ENCODE data around the gene PGLYRP3. TPM values are rescaled to one million over a fixed set of nuclear protein-coding genes. Genes with fewer than 3 reads are reported as not detected.

PGLYRP3 gene
- total RNA-seq, 2 experiments from 2014 or later: not detected

- POLR2A ChIA-PET: no interaction called here
Observed at GRCh38 chr1:153253076-153253475, 59.7 kb downstream of the PGLYRP3 start.

GRCh38 chr1:153251988-153252387 is 60.8 kb downstream of the PGLYRP3 start:
- Histone ChIP-seq H3K27ac (ENCODE audit: low read depth in 1 of 2, low read length in 2 of 2) (no peak overlapping the region), H3K27me3 (ENCODE audit: control insufficient read depth in 1 of 2, insufficient read depth in 2 of 2, low read length in 2 of 2) (peaks cover 11 to 12% of the 10 kb centered on the region in 2 experiments), H3K4me1 (ENCODE audit: insufficient read depth, low read length) (no peaks in the 10 kb centered on the region), H3K36me3 (ENCODE audit: insufficient read depth, low read length) (no peaks in the 10 kb centered on the region), H3K9me3 (ENCODE audit: control insufficient read depth in 1 of 2, insufficient read depth in 1 of 2, low read length in 2 of 2) (no peaks in the 10 kb centered on the region), H3K4me3 (ENCODE audit: low read length) (no peak overlapping the region)
- CTCF ChIA-PET: no interaction called here
- Mint-ChIP-seq H3K27me3 (peaks cover 34% of the 10 kb centered on the region), H3K4me1 (ENCODE audit: low read depth) (no peaks in the 10 kb centered on the region), H3K9me3 (no peaks in the 10 kb centered on the region), H3K27ac (no peak overlapping the region), H3K36me3 (ENCODE audit: low read depth) (no peaks in the 10 kb centered on the region), H3K4me3 (no peak overlapping the region)
- intact Hi-C loops (cut with DNase I, micrococcal nuclease): no loop called here
- ATAC-seq (ENCODE audit: poor library complexity) (no peak), DNase-seq (no peak)
- no peak for TF ChIP-seq CTCF (IDR thresholded peaks at IDR 0.05)
- POLR2A ChIA-PET: no interaction called here

More at GRCh38 chr1:153253076-153253475, 59.7 kb downstream of the PGLYRP3 start:
- Mint-ChIP-seq H3K4me1 (ENCODE audit: low read depth) (no peaks in the 10 kb centered on the region), H3K9me3 (no peaks in the 10 kb centered on the region), H3K27me3 (peaks cover 26% of the 10 kb centered on the region), H3K4me3 (no peak overlapping the region), H3K36me3 (ENCODE audit: low read depth) (no peaks in the 10 kb centered on the region), H3K27ac (no peak overlapping the region)
- H3K36me3 ChIP-seq (ENCODE audit: insufficient read depth, low read length): no peaks in the 10 kb centered on the region
- DNase-seq: no peak
- CTCF ChIA-PET: no interaction called here
- no peak overlapping the region for H3K4me3 ChIP-seq (ENCODE audit: low read length)
- H3K27ac ChIP-seq (ENCODE audit: low read depth in 1 of 2, low read length in 2 of 2): no peak overlapping the region
- peaks cover 10 to 11% of the 10 kb centered on the region in 2 experiments for H3K27me3 ChIP-seq (ENCODE audit: control insufficient read depth in 1 of 2, insufficient read depth in 2 of 2, low read length in 2 of 2)
- no peaks in the 10 kb centered on the region for H3K9me3 ChIP-seq (ENCODE audit: control insufficient read depth in 1 of 2, insufficient read depth in 1 of 2, low read length in 2 of 2)
- ATAC-seq (ENCODE audit: poor library complexity): no peak
- intact Hi-C loops (cut with DNase I, micrococcal nuclease): no loop called here
- no peaks in the 10 kb centered on the region for H3K4me1 ChIP-seq (ENCODE audit: insufficient read depth, low read length)
- no peak for TF ChIP-seq CTCF (IDR thresholded peaks at IDR 0.05)

GRCh38 chr1:153251562-153251961 is 61.2 kb downstream of the PGLYRP3 start:
- POLR2A ChIA-PET: no interaction called here

More at GRCh38 chr1:153251562-153251961, 61.2 kb downstream of the PGLYRP3 start:
- no peaks in the 10 kb centered on the region for H3K4me1 ChIP-seq (ENCODE audit: insufficient read depth, low read length)
- H3K27ac ChIP-seq (ENCODE audit: low read depth in 1 of 2, low read length in 2 of 2): no peak overlapping the region
- H3K9me3 Mint-ChIP-seq: no peaks in the 10 kb centered on the region
- CTCF ChIA-PET: no interaction called here
- peaks cover 34% of the 10 kb centered on the region for H3K27me3 Mint-ChIP-seq
- TF ChIP-seq CTCF (IDR thresholded peaks at IDR 0.05): no peak
- no peaks in the 10 kb centered on the region for H3K9me3 ChIP-seq (ENCODE audit: control insufficient read depth in 1 of 2, insufficient read depth in 1 of 2, low read length in 2 of 2)
- H3K4me3 ChIP-seq (ENCODE audit: low read length): no peak overlapping the region
- H3K4me3 Mint-ChIP-seq: no peak overlapping the region
- ATAC-seq (ENCODE audit: poor library complexity) (no peak), DNase-seq (no peak)
- H3K27me3 ChIP-seq (ENCODE audit: control insufficient read depth in 1 of 2, insufficient read depth in 2 of 2, low read length in 2 of 2): peaks cover 14 to 16% of the 10 kb centered on the region in 2 experiments
- intact Hi-C loops (cut with DNase I, micrococcal nuclease): no loop called here
- no peaks in the 10 kb centered on the region for H3K36me3 Mint-ChIP-seq (ENCODE audit: low read depth)
- H3K36me3 ChIP-seq (ENCODE audit: insufficient read depth, low read length): no peaks in the 10 kb centered on the region
- H3K27ac Mint-ChIP-seq: no peak overlapping the region
- no peaks in the 10 kb centered on the region for H3K4me1 Mint-ChIP-seq (ENCODE audit: low read depth)

Measured in CD4-positive, alpha-beta T cell (primary cell).